HepG2 (cell line): ENCODE results near the gene ZNF773. TPM values are rescaled to one million over a fixed set of nuclear protein-coding genes. Genes with fewer than 3 reads are reported as not detected.
A peak's percentile ranks its signal among the peaks of the same experiment; 100 is the strongest.

Experiments
- ATF5 ChIP-seq: sonication (generic); formaldehyde crosslinking; IDR thresholded peaks from 2 replicates; pipeline ENCODE4 v1.4.0; 2020; ENCODE audit warnings: mild to moderate bottlenecking, low read depth, missing genetic modification reagents
- BCLAF1 ChIP-seq: fragments of 450-650 bp; IDR thresholded peaks from 2 replicates; pipeline ENCODE4 v1.6.1; 2017; ENCODE audit warnings: mild to moderate bottlenecking
- DDIT3 ChIP-seq: sonication (generic); formaldehyde crosslinking; IDR thresholded peaks from 2 replicates; pipeline ENCODE4 v1.4.0; 2020; ENCODE audit warnings: mild to moderate bottlenecking, missing genetic modification reagents
- JUND ChIP-seq: sonication (generic); formaldehyde crosslinking; IDR thresholded peaks from 2 replicates; pipeline ENCODE4 v1.8.0; 2022; ENCODE audit warnings: mild to moderate bottlenecking, missing genetic modification reagents
- PAXIP1 ChIP-seq: sonication (generic); formaldehyde crosslinking; conservative IDR thresholded peaks from 2 replicates; pipeline ENCODE4 v1.4.0; 2020; ENCODE audit warnings: mild to moderate bottlenecking, missing genetic modification reagents, moderate library complexity
- RARG ChIP-seq: sonication (generic); formaldehyde crosslinking; IDR thresholded peaks from 2 replicates; pipeline ENCODE4 v1.4.0; 2020; ENCODE audit warnings: low read depth, mild to moderate bottlenecking, missing genetic modification reagents
- ZFAT ChIP-seq: sonication (generic); formaldehyde crosslinking; conservative IDR thresholded peaks from 2 replicates; pipeline ENCODE4 v1.8.1; 2023; ENCODE audit warnings: missing genetic modification reagents, inconsistent platforms
- ZFP41 ChIP-seq: sonication (generic); formaldehyde crosslinking; IDR thresholded peaks from 2 replicates; pipeline ENCODE4 v1.4.0; 2020; ENCODE audit warnings: mild to moderate bottlenecking, missing genetic modification reagents, borderline replicate concordance
- ZNF281 ChIP-seq: sonication (generic); formaldehyde crosslinking; IDR thresholded peaks from 2 replicates; pipeline ENCODE4 v1.4.0; 2020; ENCODE audit warnings: missing genetic modification reagents, borderline replicate concordance
- ZNF317 ChIP-seq: sonication (generic); formaldehyde crosslinking; IDR thresholded peaks from 2 replicates; pipeline ENCODE4 v1.5.0; 2020; ENCODE audit warnings: mild to moderate bottlenecking, missing genetic modification reagents
- ZNF510 ChIP-seq: sonication (generic); formaldehyde crosslinking; IDR thresholded peaks from 2 replicates; pipeline ENCODE4 v1.4.0; 2020; ENCODE audit warnings: low read depth, mild to moderate bottlenecking, missing genetic modification reagents
- ZNF7 ChIP-seq: IDR thresholded peaks from 2 replicates; pipeline ENCODE4 v1.6.1; 2016; ENCODE audit warnings: missing biosample characterization, missing genetic modification reagents
- polyA plus RNA-seq, 8 experiments: library from polyadenylated mRNA; depleted of rRNA in 3 of 8; stranded (reverse) in 7 of 8; unstranded in 1 of 8; fragments of >200 nt; fragmentation: Illumina TruSeq in 4 of 8; extraction: Trizol in 4 of 8; gene quantifications; 2 replicates each; pipeline versions ENCODE4 v1.2.1 to v1.2.3, GENCODE V29; 2011 to 2016; ENCODE audit warnings: low read depth in 4 of 8, missing spikeins in 1 of 8, mixed read lengths in 1 of 8; ENCODE audit not compliant: insufficient read depth in 1 of 8
- total RNA-seq, 5 experiments: library from RNA; depleted of rRNA; stranded (reverse); fragments of >200 nt; fragmentation: Illumina TruSeq; extraction: Trizol; gene quantifications; 2 replicates each; pipeline ENCODE4 v1.2.3, GENCODE V29; 2016; ENCODE audit warnings: low read depth in 1 of 5

ZNF773 gene
- total and polyA plus RNA-seq, 2 of the 13 experiments (the other 11 are each of a cell fraction or from before 2014, with no cell fraction given) = 5.7 to 6.7 TPM

- no peak for TF ChIP-seq ZNF281 (CRISPR knock-in tag)
- no peak for TF ChIP-seq ZFAT (CRISPR knock-in tag)
- TF ChIP-seq ZFP41 (CRISPR knock-in tag) = peak; percentile 41; the same call in 1 of the 2 replicates
- peak; percentile 79 for TF ChIP-seq ZNF317 (CRISPR knock-in tag)
- TF ChIP-seq ATF5 = no peak
- no peak for TF ChIP-seq JUND (CRISPR knock-in tag)
- TF ChIP-seq DDIT3 (CRISPR knock-in tag) = no peak
- no peak for TF ChIP-seq ZNF7
- no peak for TF ChIP-seq RARG
- TF ChIP-seq PAXIP1 (CRISPR knock-in tag) = 0 out of 2 replicates have a peak, but pooled peaks have one; percentile 7
- TF ChIP-seq ZNF510 (CRISPR knock-in tag) = no peak
- no peak for TF ChIP-seq BCLAF1
These were observed 22.3 kb upstream of the ZNF773 start, which contains the start of gene ZNF772 (continued) for GRCh38 chr19:57477191-57478008.
